Progenitor cell of endocrine pancreas (in vitro differentiated cells): ENCODE results near the gene NWD2. TPM values are rescaled to one million over a fixed set of nuclear protein-coding genes. Genes with fewer than 3 reads are reported as not detected.

Experiments
- DNase-seq: peaks from one replicate; pipeline ENCODE4 v3.0.0; 2021; ENCODE audit warnings: low spot score; ENCODE audit not compliant: unreplicated experiment
- H3K27ac Mint-ChIP-seq: 2 replicates; pipeline ENCODE4 v1.8.0; 2021; ENCODE audit warnings: mild to moderate bottlenecking, moderate library complexity, mixed read lengths
- H3K27me3 Mint-ChIP-seq: 2 replicates; pipeline ENCODE4 v1.8.0; 2021; ENCODE audit warnings: mixed read lengths
- H3K36me3 Mint-ChIP-seq: 2 replicates; pipeline ENCODE4 v1.8.0; 2022; ENCODE audit warnings: mixed read lengths; ENCODE audit not compliant: insufficient read depth
- H3K4me1 Mint-ChIP-seq: 2 replicates; pipeline ENCODE4 v1.8.0; 2021; ENCODE audit warnings: low read depth, mixed read lengths
- H3K4me3 Mint-ChIP-seq: 2 replicates; pipeline ENCODE4 v1.8.0; 2021; ENCODE audit warnings: low read depth, mild to moderate bottlenecking, moderate library complexity, mixed read lengths
- H3K9me3 Mint-ChIP-seq: 2 replicates; pipeline ENCODE4 v1.8.0; 2021; ENCODE audit warnings: low read depth, mixed read lengths
- total RNA-seq: library from RNA; stranded (reverse); gene quantifications from 2 replicates; pipeline ENCODE4 v1.2.1, GENCODE V29; 2021
- TF ChIP-seq, protein P1 (sequence below): fragments of 200-600 bp; sonication (generic); IDR thresholded peaks from one replicate; pipeline ENCODE4 v1.5.0; 2021; ENCODE audit warnings: antibody characterized with exemption, mild to moderate bottlenecking; ENCODE audit not compliant: unreplicated experiment

NWD2 gene
- total RNA-seq, 1 donor from 2014 or later, result 0.05 TPM

- no peak for DNase-seq
- no peak overlapping the region for H3K27ac Mint-ChIP-seq
- TF ChIP-seq, protein P1, sequence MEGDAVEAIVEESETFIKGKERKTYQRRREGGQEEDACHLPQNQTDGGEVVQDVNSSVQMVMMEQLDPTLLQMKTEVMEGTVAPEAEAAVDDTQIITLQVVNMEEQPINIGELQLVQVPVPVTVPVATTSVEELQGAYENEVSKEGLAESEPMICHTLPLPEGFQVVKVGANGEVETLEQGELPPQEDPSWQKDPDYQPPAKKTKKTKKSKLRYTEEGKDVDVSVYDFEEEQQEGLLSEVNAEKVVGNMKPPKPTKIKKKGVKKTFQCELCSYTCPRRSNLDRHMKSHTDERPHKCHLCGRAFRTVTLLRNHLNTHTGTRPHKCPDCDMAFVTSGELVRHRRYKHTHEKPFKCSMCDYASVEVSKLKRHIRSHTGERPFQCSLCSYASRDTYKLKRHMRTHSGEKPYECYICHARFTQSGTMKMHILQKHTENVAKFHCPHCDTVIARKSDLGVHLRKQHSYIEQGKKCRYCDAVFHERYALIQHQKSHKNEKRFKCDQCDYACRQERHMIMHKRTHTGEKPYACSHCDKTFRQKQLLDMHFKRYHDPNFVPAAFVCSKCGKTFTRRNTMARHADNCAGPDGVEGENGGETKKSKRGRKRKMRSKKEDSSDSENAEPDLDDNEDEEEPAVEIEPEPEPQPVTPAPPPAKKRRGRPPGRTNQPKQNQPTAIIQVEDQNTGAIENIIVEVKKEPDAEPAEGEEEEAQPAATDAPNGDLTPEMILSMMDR, result no peak
- no peaks in the 10 kb centered on the region for H3K36me3 Mint-ChIP-seq
- no peak overlapping the region for H3K4me3 Mint-ChIP-seq
- H3K9me3 Mint-ChIP-seq, result no peaks in the 10 kb centered on the region
- peaks cover 70% of the 10 kb centered on the region for H3K27me3 Mint-ChIP-seq
- H3K4me1 Mint-ChIP-seq, result peaks cover 9% of the 10 kb centered on the region
Observed at GRCh38 chr4:37246891-37247290, 2.3 kb downstream of the NWD2 start.

DNA sequence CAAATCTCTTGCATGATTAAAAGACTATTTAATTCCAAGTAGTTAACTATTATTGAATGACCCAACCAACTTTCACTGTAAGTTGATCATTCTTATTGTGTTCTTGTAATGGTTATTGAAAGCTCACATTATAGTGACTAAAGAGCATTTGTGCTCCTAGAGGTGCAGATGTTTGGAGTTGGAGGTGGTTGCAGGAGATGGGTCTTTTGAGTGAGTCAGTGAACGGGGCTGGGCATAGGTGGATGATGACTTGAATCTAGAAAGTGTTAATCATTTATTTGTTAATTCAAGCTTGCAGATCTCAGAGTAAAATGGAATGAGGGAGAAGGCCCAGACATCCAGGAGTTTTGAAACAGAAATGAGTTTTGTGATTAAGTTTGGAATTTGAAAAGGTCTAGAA, 13.7 kb downstream of the NWD2 start:
- Mint-ChIP-seq H3K4me1 (no peaks in the 10 kb centered on the region), H3K9me3 (no peaks in the 10 kb centered on the region), H3K27me3 (no peaks in the 10 kb centered on the region), H3K27ac (no peak overlapping the region), H3K36me3 (no peaks in the 10 kb centered on the region), H3K4me3 (no peak overlapping the region)
- DNase-seq, result no peak
- TF ChIP-seq, protein P1, result no peak

DNA sequence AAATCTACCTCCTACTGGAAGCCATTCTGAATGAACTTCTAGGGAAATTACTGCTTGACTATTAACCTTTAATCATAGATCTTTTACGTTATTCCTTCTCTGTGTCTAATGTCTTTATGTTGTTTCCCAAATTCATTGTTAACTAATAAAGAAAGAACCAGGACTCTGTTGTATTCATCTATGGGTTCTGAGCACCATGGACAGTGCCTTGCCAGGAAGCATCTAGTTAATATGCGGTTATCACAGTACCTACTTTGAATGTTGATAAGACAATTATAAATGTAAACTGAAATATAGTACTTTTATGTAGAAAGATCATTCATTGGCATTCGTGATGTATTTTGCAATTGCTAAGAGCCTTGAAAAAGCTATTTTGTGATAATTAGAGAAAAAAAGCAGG, 23.8 kb downstream of the NWD2 start:
- Mint-ChIP-seq H3K27ac (no peak overlapping the region), H3K36me3 (no peaks in the 10 kb centered on the region), H3K4me1 (no peaks in the 10 kb centered on the region), H3K27me3 (peaks cover 12% of the 10 kb centered on the region), H3K9me3 (no peaks in the 10 kb centered on the region), H3K4me3 (no peak overlapping the region)
- TF ChIP-seq, protein P1, result no peak
- DNase-seq, result no peak

DNA sequence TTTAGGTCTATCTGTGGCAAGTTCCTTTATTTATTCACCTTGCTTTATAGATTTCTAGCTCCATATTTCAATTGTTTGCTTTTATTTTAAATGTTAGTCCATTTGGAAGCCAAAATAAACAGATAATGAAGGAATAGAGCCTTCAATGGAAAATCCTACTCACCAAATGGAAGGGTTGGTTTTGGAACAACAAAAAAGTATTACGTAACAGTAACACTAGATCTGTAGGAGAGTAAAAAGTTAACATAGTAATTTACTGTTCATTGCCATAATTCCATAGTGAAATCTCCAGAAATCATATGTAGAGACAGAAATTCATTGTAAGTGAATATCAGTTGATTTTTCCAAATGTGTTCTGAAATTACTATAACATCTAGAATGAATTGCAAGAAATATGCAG, 34.6 kb downstream of the NWD2 start:
- no peaks in the 10 kb centered on the region for H3K36me3 Mint-ChIP-seq
- no peaks in the 10 kb centered on the region for H3K27me3 Mint-ChIP-seq
- H3K4me3 Mint-ChIP-seq, result no peak overlapping the region
- H3K4me1 Mint-ChIP-seq, result no peaks in the 10 kb centered on the region
- H3K27ac Mint-ChIP-seq, result no peak overlapping the region
- DNase-seq, result no peak
- TF ChIP-seq, protein P1, result no peak
- H3K9me3 Mint-ChIP-seq, result peaks cover 3% of the 10 kb centered on the region

GRCh38 chr4:37279894-37280592, 35.5 kb downstream of the NWD2 start:
- no peaks in the 10 kb centered on the region for H3K27me3 Mint-ChIP-seq

More at GRCh38 chr4:37279894-37280592, 35.5 kb downstream of the NWD2 start:
- Mint-ChIP-seq H3K27ac (no peak overlapping the region), H3K4me3 (no peak overlapping the region), H3K9me3 (peaks cover 3% of the 10 kb centered on the region), H3K4me1 (no peaks in the 10 kb centered on the region), H3K36me3 (no peaks in the 10 kb centered on the region)
- DNase-seq, result no peak
- TF ChIP-seq, protein P1, result no peak
